HepG2 (cell line): Measurements from ENCODE around the gene C9.

Source experiments
- ATF7-NPFF ChIP-seq: sonication (generic); formaldehyde crosslinking; IDR thresholded peaks from 2 replicates; pipeline ENCODE4 v1.8.1; 2023; ENCODE audit warnings: mild to moderate bottlenecking, low read depth, missing genetic modification reagents, moderate library complexity
- CEBPB ChIP-seq: IDR thresholded peaks from 2 replicates; pipeline ENCODE4 v1.6.1; 2011; ENCODE audit warnings: low read depth, low read length, improper control_type of control experiment, borderline replicate concordance
- FOXP4 ChIP-seq: sonication (generic); formaldehyde crosslinking; IDR thresholded peaks from 2 replicates; pipeline ENCODE4 v1.4.0; 2020; ENCODE audit warnings: missing genetic modification reagents
- HDAC1 ChIP-seq: sonication (generic); formaldehyde crosslinking; IDR thresholded peaks from 2 replicates; pipeline ENCODE4 v1.5.1; 2020; ENCODE audit warnings: mild to moderate bottlenecking, missing genetic modification reagents
- MYC ChIP-seq: sonication (generic); formaldehyde crosslinking; IDR thresholded peaks from 2 replicates; pipeline ENCODE4 v1.9.0; 2021; ENCODE audit warnings: missing genetic modification reagents, borderline replicate concordance
- RAD21 ChIP-seq: fragments of 450-650 bp; formaldehyde crosslinking; IDR thresholded peaks from 2 replicates; pipeline ENCODE4 v1.5.0; 2020; ENCODE audit warnings: mild to moderate bottlenecking
- RBM39 ChIP-seq: fragments of 200-400 bp; formaldehyde crosslinking; IDR thresholded peaks from one replicate; pipeline ENCODE4 v1.6.1; 2018; ENCODE audit warnings: antibody characterized with exemption, mild to moderate bottlenecking, low read depth, low read length; ENCODE audit not compliant: poor library complexity, severe bottlenecking
- RFX5 ChIP-seq: IDR thresholded peaks from 2 replicates; pipeline ENCODE4 v1.6.1; 2011; ENCODE audit warnings: low read depth, low read length, improper control_type of control experiment
- RNF2 ChIP-seq: fragments of 450-650 bp; conservative IDR thresholded peaks from 2 replicates; pipeline ENCODE4 v1.6.1; 2016; ENCODE audit warnings: low read depth
- ZBTB33 ChIP-seq: sonication (generic); formaldehyde crosslinking; IDR thresholded peaks from 2 replicates; pipeline ENCODE4 v1.4.0; 2020; ENCODE audit warnings: missing genetic modification reagents
- ZNF274 ChIP-seq: sonication (generic); formaldehyde crosslinking; IDR thresholded peaks from 2 replicates; pipeline ENCODE4 v1.5.1; 2020; ENCODE audit warnings: mild to moderate bottlenecking, missing genetic modification reagents
- ZNF580 ChIP-seq: IDR thresholded peaks from 2 replicates; pipeline ENCODE4 v1.6.1; 2016; ENCODE audit warnings: low read depth, borderline replicate concordance
- ZNF766 ChIP-seq: sonication (generic); formaldehyde crosslinking; IDR thresholded peaks from 2 replicates; pipeline ENCODE4 v1.5.0; 2020; ENCODE audit warnings: missing genetic modification reagents, borderline replicate concordance
- ZNF775 ChIP-seq: sonication (generic); formaldehyde crosslinking; IDR thresholded peaks from 2 replicates; pipeline ENCODE4 v1.4.0; 2020; ENCODE audit warnings: missing genetic modification reagents, mild to moderate bottlenecking, moderate library complexity, borderline replicate concordance

DNA sequence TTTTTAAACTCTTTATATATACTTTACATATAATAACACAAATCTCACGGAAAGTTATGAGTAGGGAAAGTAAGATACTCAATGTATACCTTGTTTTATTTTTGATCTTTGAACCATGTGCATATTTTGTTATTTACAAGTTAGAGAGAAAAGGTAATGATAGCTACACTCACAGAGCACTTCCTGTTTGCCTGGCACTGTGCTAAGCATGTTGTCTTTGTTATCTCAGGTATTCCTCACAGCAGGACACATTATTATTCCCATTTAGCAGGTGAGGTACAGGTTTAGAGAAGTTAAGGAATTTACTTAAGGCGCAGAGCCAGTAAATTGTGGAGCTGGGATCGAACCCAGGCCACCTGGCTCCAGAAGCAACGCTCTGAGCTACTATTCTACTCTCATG is 3.0 kb downstream of the C9 start:
- TF ChIP-seq RFX5 (no peak), MYC (no peak), RAD21 (CRISPR knock-in tag) (no peak), ZNF580 (CRISPR knock-in tag) (no peak), FOXP4 (CRISPR knock-in tag) (no peak), ZBTB33 (no peak), ZNF766 (no peak), ATF7-NPFF (CRISPR knock-in tag) (no peak), RNF2 (no peak), HDAC1 (CRISPR knock-in tag) (no peak), CEBPB (no peak), RBM39 (no peak), ZNF775 (CRISPR knock-in tag) (no peak), ZNF274 (CRISPR knock-in tag) (no peak)
